GM12878 (cell line): ENCODE results near the gene HOMER2.

Experiments
- CHD2 ChIP-seq: IDR thresholded peaks from 2 replicates; pipeline ENCODE4 v1.6.1; 2011; ENCODE audit warnings: low read depth, low read length, improper control_type of control experiment, borderline replicate concordance
- EZH2 ChIP-seq: IDR thresholded peaks from 2 replicates; pipeline ENCODE4 v1.6.1; 2012; ENCODE audit warnings: low read depth, mild to moderate bottlenecking, control low read depth, inconsistent platforms, low read length, borderline replicate concordance; ENCODE audit not compliant: control insufficient read depth
- MEF2B ChIP-seq: fragments of 450-650 bp; IDR thresholded peaks from 2 replicates; pipeline ENCODE4 v1.6.1; 2018; ENCODE audit warnings: mild to moderate bottlenecking, moderate library complexity; ENCODE audit not compliant: partially characterized antibody, poor library complexity, severe bottlenecking
- MXI1 ChIP-seq: fragments of 150-350 bp; IDR thresholded peaks from 2 replicates; pipeline ENCODE4 v1.6.1; 2011; ENCODE audit warnings: low read depth, mild to moderate bottlenecking, inconsistent platforms, low read length, improper control_type of control experiment
- POLR2A ChIP-seq: IDR thresholded peaks from 2 replicates; pipeline ENCODE4 v1.6.1; 2011; ENCODE audit warnings: low read depth, mild to moderate bottlenecking, low read length
- SPI1 ChIP-seq: IDR thresholded peaks from 2 replicates; pipeline ENCODE4 v1.6.1; 2011; ENCODE audit warnings: low read depth, mild to moderate bottlenecking, low read length, moderate library complexity, borderline replicate concordance; ENCODE audit not compliant: insufficient read depth
- SREBF1 ChIP-seq: IDR thresholded peaks from 2 replicates; pipeline ENCODE4 v1.6.1; 2012; ENCODE audit warnings: mild to moderate bottlenecking, low read length
- SREBF2 ChIP-seq: IDR thresholded peaks from 2 replicates; pipeline ENCODE4 v1.6.1; 2012; ENCODE audit warnings: mild to moderate bottlenecking, low read length
- YY1 ChIP-seq: IDR thresholded peaks from 2 replicates; pipeline ENCODE4 v1.6.1; 2011; ENCODE audit warnings: low read depth, mild to moderate bottlenecking, low read length
- ZNF274 ChIP-seq: IDR thresholded peaks from one replicate; pipeline ENCODE4 v1.8.0; 2011; ENCODE audit not compliant: insufficient read length, insufficient read depth
- TF ChIP-seq, protein P1 (sequence below), 3 experiments: IDR thresholded peaks in 2 of 3; conservative IDR thresholded peaks in 1 of 3; 2 replicates each; pipeline ENCODE4 v1.5.1; 2011; ENCODE audit warnings: low read depth in 3 of 3, low read length in 3 of 3, mild to moderate bottlenecking in 3 of 3, control low read depth in 2 of 3, moderate library complexity in 2 of 3, inconsistent platforms in 1 of 3, mixed read lengths in 1 of 3; ENCODE audit not compliant: control insufficient read depth in 2 of 3, insufficient read depth in 1 of 3; ENCODE audit errors: extremely low read depth in 1 of 3
- TF ChIP-seq, protein P2 (sequence below): fragments of 450-650 bp; IDR thresholded peaks from 2 replicates; pipeline ENCODE4 v1.6.1; 2017; ENCODE audit warnings: mild to moderate bottlenecking

DNA sequence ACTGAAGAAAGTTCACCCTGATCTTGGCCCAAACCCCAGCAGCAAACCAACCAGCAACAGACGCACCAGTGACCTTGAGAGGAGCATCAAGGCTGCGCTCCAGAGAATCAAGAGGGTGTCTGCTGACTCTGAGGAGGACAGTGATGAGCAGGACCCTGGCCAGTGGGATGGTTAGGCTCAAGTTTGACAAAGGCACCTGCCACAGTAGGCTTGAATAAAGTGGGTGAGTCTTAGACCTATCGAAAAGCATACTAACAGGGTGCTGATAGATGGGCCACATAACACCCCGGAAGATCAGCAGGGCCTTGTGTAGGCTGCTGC is 119.2 kb downstream of the HOMER2 start:
- TF ChIP-seq EZH2 = no peak
- no peak for TF ChIP-seq MXI1
- no peak for TF ChIP-seq SREBF1
- no peak for TF ChIP-seq POLR2A
- TF ChIP-seq SPI1 = no peak
- no peak for TF ChIP-seq MEF2B
- TF ChIP-seq, protein P1, sequence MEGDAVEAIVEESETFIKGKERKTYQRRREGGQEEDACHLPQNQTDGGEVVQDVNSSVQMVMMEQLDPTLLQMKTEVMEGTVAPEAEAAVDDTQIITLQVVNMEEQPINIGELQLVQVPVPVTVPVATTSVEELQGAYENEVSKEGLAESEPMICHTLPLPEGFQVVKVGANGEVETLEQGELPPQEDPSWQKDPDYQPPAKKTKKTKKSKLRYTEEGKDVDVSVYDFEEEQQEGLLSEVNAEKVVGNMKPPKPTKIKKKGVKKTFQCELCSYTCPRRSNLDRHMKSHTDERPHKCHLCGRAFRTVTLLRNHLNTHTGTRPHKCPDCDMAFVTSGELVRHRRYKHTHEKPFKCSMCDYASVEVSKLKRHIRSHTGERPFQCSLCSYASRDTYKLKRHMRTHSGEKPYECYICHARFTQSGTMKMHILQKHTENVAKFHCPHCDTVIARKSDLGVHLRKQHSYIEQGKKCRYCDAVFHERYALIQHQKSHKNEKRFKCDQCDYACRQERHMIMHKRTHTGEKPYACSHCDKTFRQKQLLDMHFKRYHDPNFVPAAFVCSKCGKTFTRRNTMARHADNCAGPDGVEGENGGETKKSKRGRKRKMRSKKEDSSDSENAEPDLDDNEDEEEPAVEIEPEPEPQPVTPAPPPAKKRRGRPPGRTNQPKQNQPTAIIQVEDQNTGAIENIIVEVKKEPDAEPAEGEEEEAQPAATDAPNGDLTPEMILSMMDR (IDR thresholded peaks at IDR 0.05 in 2 of 3, conservative IDR thresholded peaks at IDR 0.05 in 1 of 3; ENCODE audit: control insufficient read depth in 2 of 3, extremely low read depth in 1 of 3, insufficient read depth in 1 of 3, low read depth in 3 of 3, low read length in 3 of 3) = no peak
- no peak for TF ChIP-seq YY1
- TF ChIP-seq SREBF2 = no peak
- TF ChIP-seq CHD2 = no peak
- TF ChIP-seq, protein P2, sequence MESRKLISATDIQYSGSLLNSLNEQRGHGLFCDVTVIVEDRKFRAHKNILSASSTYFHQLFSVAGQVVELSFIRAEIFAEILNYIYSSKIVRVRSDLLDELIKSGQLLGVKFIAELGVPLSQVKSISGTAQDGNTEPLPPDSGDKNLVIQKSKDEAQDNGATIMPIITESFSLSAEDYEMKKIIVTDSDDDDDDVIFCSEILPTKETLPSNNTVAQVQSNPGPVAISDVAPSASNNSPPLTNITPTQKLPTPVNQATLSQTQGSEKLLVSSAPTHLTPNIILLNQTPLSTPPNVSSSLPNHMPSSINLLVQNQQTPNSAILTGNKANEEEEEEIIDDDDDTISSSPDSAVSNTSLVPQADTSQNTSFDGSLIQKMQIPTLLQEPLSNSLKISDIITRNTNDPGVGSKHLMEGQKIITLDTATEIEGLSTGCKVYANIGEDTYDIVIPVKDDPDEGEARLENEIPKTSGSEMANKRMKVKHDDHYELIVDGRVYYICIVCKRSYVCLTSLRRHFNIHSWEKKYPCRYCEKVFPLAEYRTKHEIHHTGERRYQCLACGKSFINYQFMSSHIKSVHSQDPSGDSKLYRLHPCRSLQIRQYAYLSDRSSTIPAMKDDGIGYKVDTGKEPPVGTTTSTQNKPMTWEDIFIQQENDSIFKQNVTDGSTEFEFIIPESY = no peak
- no peak for TF ChIP-seq ZNF274
